Transverse colon (tissue), 3 donors: ENCODE measurements around the gene TNFRSF14.

Experiments used
- EP300 ChIP-seq: sonication (generic); formaldehyde crosslinking; IDR thresholded peaks from one replicate; pipeline ENCODE4 v1.6.1; 2017; ENCODE audit warnings: antibody characterized with exemption, low read depth
- POLR2AphosphoS5 ChIP-seq, 3 donors: sonication (generic); formaldehyde crosslinking; IDR thresholded peaks; one replicate each; pipeline ENCODE4 v1.6.1; 2016; ENCODE audit warnings: antibody characterized with exemption in 3 of 3

GRCh38 chr1:2518528-2518927, 37.6 kb upstream of the TNFRSF14 start:
- TF ChIP-seq EP300 (no peak), POLR2AphosphoS5 (IDR thresholded peaks at IDR 0.05) (no peak)
